NCI-H2029 (cell line): ENCODE measurements around the gene INO80.

ENCODE experiments used
- DNase-seq: peaks from one replicate; lab custom pipeline; 2025; lab: John Stamatoyannopoulos, UW

Gene INO80

GRCh38 chr15:41047474-41047873 is 68.6 kb downstream of the INO80 start:
- DNase-seq, result no peak

GRCh38 chr15:41043276-41043951 is 72.7 kb downstream of the INO80 start:
- no peak for DNase-seq

- DNase-seq, result no peak
These were observed 73.2 kb downstream of the INO80 start for GRCh38 chr15:41042851-41043250.

GRCh38 chr15:41039121-41039520 is 77.0 kb downstream of the INO80 start:
- DNase-seq, result no peak

- no peak for DNase-seq
These were observed 84.1 kb downstream of the INO80 start for GRCh38 chr15:41032079-41032328.

GRCh38 chr15:41031232-41032078 is 84.6 kb downstream of the INO80 start:
- DNase-seq, result no peak

- DNase-seq, result no peak
These were observed 87.2 kb downstream of the INO80 start for GRCh38 chr15:41028853-41029252.

GRCh38 chr15:41025393-41025792 is 90.7 kb downstream of the INO80 start:
- no peak for DNase-seq

- no peak for DNase-seq
These were observed 91.2 kb downstream of the INO80 start for GRCh38 chr15:41024885-41025284.

- DNase-seq, result no peak
These were observed 91.9 kb downstream of the INO80 start for GRCh38 chr15:41024131-41024530.

GRCh38 chr15:41022487-41023090 is 93.5 kb downstream of the INO80 start:
- DNase-seq, result no peak

- no peak for DNase-seq
These were observed 95.3 kb downstream of the INO80 start for GRCh38 chr15:41020829-41021228.

- no peak for DNase-seq
These were observed 95.8 kb downstream of the INO80 start for GRCh38 chr15:41020311-41020710.

GRCh38 chr15:41019174-41019573 is 96.9 kb downstream of the INO80 start:
- DNase-seq, result no peak

- DNase-seq, result no peak
These were observed 97.5 kb downstream of the INO80 start for GRCh38 chr15:41018534-41018933.

GRCh38 chr15:41017066-41017735 is 98.9 kb downstream of the INO80 start:
- no peak for DNase-seq

- no peak for DNase-seq
These were observed 102.2 kb downstream of the INO80 start for GRCh38 chr15:41013691-41014414.

- no peak for DNase-seq
These were observed 104.8 kb downstream of the INO80 start for GRCh38 chr15:41011055-41011815.

GRCh38 chr15:41010345-41010744 is 105.7 kb downstream of the INO80 start:
- no peak for DNase-seq

- DNase-seq, result no peak
These were observed 109.6 kb downstream of the INO80 start for GRCh38 chr15:41006479-41006878.

- DNase-seq, result no peak
These were observed 111.6 kb downstream of the INO80 start for GRCh38 chr15:41004490-41004889.
